GM13976 (cell line): ENCODE data around the gene CHD2.

Source experiments
- DNase-seq: peaks from one replicate; pipeline ENCODE4 v3.0.0; 2012; ENCODE audit warnings: low spot score
- in situ Hi-C: fragments of 300-500 bp; cut with MboI; formaldehyde crosslinking; loops from one replicate; pipeline ENCODE4 v1.12.0; 2022; ENCODE audit warnings: low sequenced_read_pairs, mixed read lengths, inconsistent platforms; ENCODE audit not compliant: unreplicated experiment
- TF ChIP-seq, protein P1 (sequence below): IDR thresholded peaks from 2 replicates; pipeline ENCODE4 v1.5.1; 2012; ENCODE audit warnings: borderline replicate concordance, mild to moderate bottlenecking; ENCODE audit not compliant: insufficient read depth; ENCODE audit errors: extremely low read depth, missing control alignments, control extremely low read depth

CHD2 gene

GRCh38 chr15:92920595-92921161, 20.6 kb downstream of the CHD2 start:
- DNase-seq = no peak
- in situ Hi-C loops = no loop called here
- TF ChIP-seq, protein P1, sequence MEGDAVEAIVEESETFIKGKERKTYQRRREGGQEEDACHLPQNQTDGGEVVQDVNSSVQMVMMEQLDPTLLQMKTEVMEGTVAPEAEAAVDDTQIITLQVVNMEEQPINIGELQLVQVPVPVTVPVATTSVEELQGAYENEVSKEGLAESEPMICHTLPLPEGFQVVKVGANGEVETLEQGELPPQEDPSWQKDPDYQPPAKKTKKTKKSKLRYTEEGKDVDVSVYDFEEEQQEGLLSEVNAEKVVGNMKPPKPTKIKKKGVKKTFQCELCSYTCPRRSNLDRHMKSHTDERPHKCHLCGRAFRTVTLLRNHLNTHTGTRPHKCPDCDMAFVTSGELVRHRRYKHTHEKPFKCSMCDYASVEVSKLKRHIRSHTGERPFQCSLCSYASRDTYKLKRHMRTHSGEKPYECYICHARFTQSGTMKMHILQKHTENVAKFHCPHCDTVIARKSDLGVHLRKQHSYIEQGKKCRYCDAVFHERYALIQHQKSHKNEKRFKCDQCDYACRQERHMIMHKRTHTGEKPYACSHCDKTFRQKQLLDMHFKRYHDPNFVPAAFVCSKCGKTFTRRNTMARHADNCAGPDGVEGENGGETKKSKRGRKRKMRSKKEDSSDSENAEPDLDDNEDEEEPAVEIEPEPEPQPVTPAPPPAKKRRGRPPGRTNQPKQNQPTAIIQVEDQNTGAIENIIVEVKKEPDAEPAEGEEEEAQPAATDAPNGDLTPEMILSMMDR = no peak

DNA sequence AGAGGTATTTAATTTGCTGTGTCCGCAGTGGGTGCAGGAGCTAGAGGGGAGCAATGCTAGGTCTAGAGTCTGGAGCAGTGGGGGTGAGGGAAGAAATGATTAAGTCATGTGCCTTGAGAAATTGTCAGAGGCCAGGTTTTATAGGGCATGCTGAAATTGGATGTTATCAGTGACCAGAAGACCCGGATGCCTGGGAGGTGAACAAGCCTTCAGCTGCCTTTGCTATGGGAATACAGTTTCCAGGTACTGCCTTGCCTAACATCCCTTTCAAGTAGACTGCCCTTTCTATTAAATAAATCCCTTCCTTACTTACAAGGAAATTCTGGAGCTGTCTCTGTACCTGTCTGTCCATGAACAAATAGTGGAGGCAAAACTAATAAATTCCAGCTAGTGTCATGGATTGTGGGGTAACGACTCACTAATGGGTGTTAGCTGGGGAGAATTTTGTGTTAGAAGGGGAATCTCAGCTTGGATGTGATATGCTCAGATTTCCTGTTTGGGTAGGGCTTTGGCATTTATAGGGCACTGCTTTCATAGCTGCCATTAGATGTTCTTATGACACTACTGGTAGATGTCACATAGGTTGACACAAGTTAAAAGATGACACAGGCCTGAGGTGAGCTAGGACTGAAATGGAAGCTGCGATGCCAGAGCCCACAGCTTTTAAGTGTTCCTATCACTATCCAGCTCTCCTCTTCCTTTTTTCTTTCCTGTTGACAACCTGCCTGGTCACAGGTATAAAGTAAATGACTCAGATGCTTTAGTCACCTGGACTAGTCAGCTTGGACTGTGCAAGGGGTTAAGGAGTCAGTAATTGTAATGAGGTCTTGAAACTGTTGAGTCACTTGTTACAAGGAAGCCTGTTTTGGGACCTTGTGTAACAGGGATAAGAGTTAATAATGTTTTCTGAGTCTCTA, 21.3 kb downstream of the CHD2 start:
- no peak for DNase-seq
- TF ChIP-seq, protein P1 = no peak
- in situ Hi-C loops = no loop called here

DNA sequence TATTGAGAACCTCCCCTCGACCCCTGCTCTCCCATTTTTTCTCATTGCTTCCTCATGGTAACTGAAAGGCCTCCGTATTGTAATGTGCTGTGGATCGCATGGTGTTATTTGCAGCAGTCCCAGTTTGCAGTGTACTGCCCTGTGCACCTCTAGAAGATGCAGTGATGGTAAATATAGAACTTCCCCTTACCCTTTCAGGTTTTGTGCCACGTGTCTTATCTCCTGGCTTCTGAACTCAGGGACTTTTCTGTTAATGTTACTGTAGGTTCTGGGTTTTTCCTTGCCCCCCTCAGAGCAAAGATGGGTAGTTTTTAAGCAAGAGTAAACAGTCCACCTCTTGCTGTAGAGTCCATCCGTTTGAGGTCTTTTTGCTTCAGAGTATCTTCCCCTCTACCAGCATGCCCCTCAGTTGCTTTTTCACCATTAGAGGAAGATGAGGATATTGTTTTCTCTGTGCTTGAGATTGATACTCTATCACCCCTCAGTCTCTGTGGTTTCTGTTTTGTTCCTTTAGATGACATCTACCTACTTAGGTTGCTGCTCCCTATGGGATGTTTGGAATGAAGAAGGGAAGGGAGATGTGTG, 22.4 kb downstream of the CHD2 start:
- DNase-seq = peak; percentile 41
- in situ Hi-C loops = no loop called here
- TF ChIP-seq, protein P1 = no peak

DNA sequence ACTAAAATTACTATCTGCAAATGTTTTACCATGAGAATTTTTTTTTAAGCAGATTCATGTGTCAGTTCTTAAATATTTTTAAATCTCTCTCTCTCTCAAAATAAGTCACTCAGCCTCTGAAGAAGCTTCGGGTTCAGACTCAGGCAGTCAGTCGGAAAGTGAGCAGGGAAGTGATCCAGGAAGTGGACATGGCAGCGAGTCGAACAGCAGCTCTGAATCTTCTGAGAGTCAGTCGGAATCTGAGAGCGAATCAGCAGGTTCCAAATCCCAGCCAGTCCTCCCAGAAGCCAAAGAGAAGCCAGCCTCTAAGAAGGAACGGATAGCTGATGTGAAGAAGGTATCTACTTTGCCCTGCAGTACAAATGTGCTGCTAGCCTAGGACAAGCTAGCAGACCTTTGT, 24.1 kb downstream of the CHD2 start:
- in situ Hi-C loops = no loop called here
- DNase-seq = no peak
- TF ChIP-seq, protein P1 = no peak

GRCh38 chr15:92925454-92925853, 25.3 kb downstream of the CHD2 start:
- DNase-seq = no peak
- in situ Hi-C loops = no loop called here

GRCh38 chr15:92928225-92928750, 28.2 kb downstream of the CHD2 start:
- TF ChIP-seq, protein P1 = no peak
- in situ Hi-C loops = no loop called here
- DNase-seq = no peak

More at GRCh38 chr15:92925454-92925853, 25.3 kb downstream of the CHD2 start:
- TF ChIP-seq, protein P1 = no peak
